K562 (cell line): ENCODE measurements around the gene DGCR8. TPM values are rescaled to one million over a fixed set of nuclear protein-coding genes. Genes with fewer than 3 reads are reported as not detected.
A peak's percentile ranks its signal among the peaks of the same experiment; 100 is the strongest.

Experiments used
- BRCA1 ChIP-seq, 2 experiments: fragments of 450-650 bp in 1 of 2; sonication (generic) in 1 of 2; formaldehyde crosslinking in 1 of 2; IDR thresholded peaks; 2 replicates each; pipeline versions ENCODE4 v1.5.0 to v1.6.1; 2017 to 2020; ENCODE audit warnings: mild to moderate bottlenecking in 1 of 2, missing genetic modification reagents in 1 of 2
- ESRRA ChIP-seq: fragments of 450-650 bp; IDR thresholded peaks from 2 replicates; pipeline ENCODE4 v1.6.1; 2014; ENCODE audit warnings: low read depth, mild to moderate bottlenecking, moderate library complexity, borderline replicate concordance
- ESRRB ChIP-seq: fragments of 250-450 bp; sonication (Bioruptor Pico); IDR thresholded peaks from 2 replicates; pipeline ENCODE4 v1.5.0; 2020; ENCODE audit warnings: mild to moderate bottlenecking, moderate library complexity, borderline replicate concordance
- FOS ChIP-seq: IDR thresholded peaks from 3 replicates; pipeline ENCODE4 v1.6.1; 2011; ENCODE audit not compliant: insufficient read length; ENCODE audit errors: extremely low read depth
- L3MBTL2 ChIP-seq: fragments of 450-650 bp; IDR thresholded peaks from 2 replicates; pipeline ENCODE4 v1.6.1; 2016; ENCODE audit warnings: mild to moderate bottlenecking, moderate library complexity
- MAZ ChIP-seq, 2 experiments: fragments of 450-650 bp in 1 of 2; sonication (generic) in 1 of 2; formaldehyde crosslinking; IDR thresholded peaks in 1 of 2; conservative IDR thresholded peaks in 1 of 2; 2 replicates each; pipeline versions ENCODE4 v1.4.0 to v1.5.0; 2020; ENCODE audit warnings: mild to moderate bottlenecking in 1 of 2, missing genetic modification reagents in 1 of 2
- NR1H2 ChIP-seq: sonication (generic); formaldehyde crosslinking; IDR thresholded peaks from 2 replicates; pipeline ENCODE4 v1.4.0; 2020; ENCODE audit warnings: mild to moderate bottlenecking, missing genetic modification reagents
- NRF1 ChIP-seq, 2 experiments: fragments of 450-650 bp; IDR thresholded peaks in 1 of 2; conservative IDR thresholded peaks in 1 of 2; 2 replicates each; pipeline ENCODE4 v1.6.1; 2014; ENCODE audit warnings: mild to moderate bottlenecking in 2 of 2
- RBBP5 ChIP-seq: fragments of 200-600 bp; sonication (generic); IDR thresholded peaks from 2 replicates; pipeline ENCODE4 v1.6.1; 2012; ENCODE audit warnings: borderline replicate concordance, mild to moderate bottlenecking, low read length, control low read depth, inconsistent platforms; ENCODE audit not compliant: insufficient read depth, poor library complexity, severe bottlenecking
- REST ChIP-seq, 2 experiments: fragments of 450-650 bp; formaldehyde crosslinking in 1 of 2; IDR thresholded peaks; 2 replicates each; pipeline versions ENCODE4 v1.4.0 to v1.6.1; 2014 to 2020; ENCODE audit warnings: mild to moderate bottlenecking in 2 of 2, borderline replicate concordance in 1 of 2, low read depth in 1 of 2
- SRSF7 ChIP-seq: fragments of 200-400 bp; formaldehyde crosslinking; optimal IDR thresholded peaks from 2 replicates; pipeline ENCODE3; 2017; ENCODE audit warnings: mild to moderate bottlenecking, low read depth, low read length
- THAP12 ChIP-seq: fragments of 250-450 bp; sonication (Bioruptor Pico); IDR thresholded peaks from 2 replicates; pipeline ENCODE4 v1.9.0; 2021; ENCODE audit warnings: mild to moderate bottlenecking, inconsistent platforms
- ZNF586 ChIP-seq: fragments of 450-650 bp; formaldehyde crosslinking; conservative IDR thresholded peaks from 2 replicates; pipeline ENCODE4 v1.4.0; 2020; ENCODE audit warnings: mild to moderate bottlenecking, moderate library complexity
- polyA plus RNA-seq, 8 experiments: library from polyadenylated mRNA; depleted of rRNA in 4 of 8; stranded (reverse) in 5 of 8; unstranded in 3 of 8; fragments of >200 nt; fragmentation: Nextera tagmentation in 2 of 8; fragmentation: Illumina TruSeq in 1 of 8; extraction: Ambion mirVana in 2 of 8; extraction: Trizol in 1 of 8; gene quantifications; 2 replicates each; pipeline versions ENCODE4 v1.2.1 to v1.2.3, GENCODE V29; 2011 to 2014; ENCODE audit warnings: inconsistent platforms in 1 of 8, missing spikeins in 1 of 8
- total RNA-seq, 7 experiments: library from RNA; depleted of rRNA in 6 of 7; stranded (reverse); fragments of >200 nt in 6 of 7; fragmentation: Illumina TruSeq in 2 of 7; extraction: Trizol in 2 of 7; gene quantifications; 2 replicates each; pipeline versions ENCODE4 v1.2.1 to v1.2.3, GENCODE V29; 2011 to 2021; ENCODE audit warnings: low replicate concordance in 1 of 7
- TF ChIP-seq, protein P1 (sequence below): fragments of 450-650 bp; IDR thresholded peaks from 2 replicates; pipeline ENCODE4 v1.7.1; 2018; ENCODE audit warnings: mild to moderate bottlenecking, low read depth; ENCODE audit not compliant: partially characterized antibody

The DGCR8 gene
- total and polyA plus RNA-seq, 9 of the 15 experiments (the other 6 are each of a cell fraction or from before 2014, with no cell fraction given) = 5.9 to 144 (median 80.1) TPM

DNA sequence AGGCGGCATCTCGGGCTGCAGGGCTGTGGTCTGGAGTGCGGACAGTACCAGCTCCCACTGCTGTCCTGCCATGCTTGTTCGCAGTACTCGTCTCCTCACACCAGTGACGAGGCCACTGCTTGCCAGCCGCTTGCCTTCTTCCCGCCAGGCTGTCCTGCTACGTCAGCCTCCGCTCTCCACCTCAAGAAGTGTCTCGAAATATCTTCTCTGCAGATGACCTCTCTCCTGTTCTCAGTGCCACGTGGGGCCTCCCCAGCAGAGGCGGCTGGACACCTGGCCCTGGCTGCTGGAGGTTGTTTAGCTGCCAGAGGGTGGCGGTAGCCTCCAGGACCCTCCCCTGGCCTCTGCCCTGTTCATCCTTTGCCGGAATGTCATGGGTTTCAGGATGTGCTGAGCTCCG is 73.9 kb downstream of the DGCR8 start (continued):
- no peak for TF ChIP-seq NR1H2 (CRISPR knock-in tag)
- TF ChIP-seq L3MBTL2 = peak; percentile 45; the same call in 1 of the 2 replicates
- no peak for TF ChIP-seq NRF1 (conservative IDR thresholded peaks at IDR 0.05 in 1 of 2, IDR thresholded peaks at IDR 0.05 in 1 of 2)
- TF ChIP-seq ZNF586 (CRISPR knock-in tag) = no peak
- TF ChIP-seq REST (IDR thresholded peaks at IDR 0.05; ENCODE audit: borderline replicate concordance) = peak; percentile 28; the same call in 1 of the 2 replicates
- TF ChIP-seq REST (CRISPR knock-in tag; IDR thresholded peaks at IDR 0.05; ENCODE audit: low read depth) = no peak
- TF ChIP-seq ESRRB (CRISPR knock-in tag) = no peak
- peak; percentile 85 for TF ChIP-seq THAP12 (CRISPR knock-in tag)
- no peak for TF ChIP-seq ESRRA
- TF ChIP-seq FOS = no peak
- TF ChIP-seq BRCA1 (IDR thresholded peaks at IDR 0.05) = no peak
- TF ChIP-seq BRCA1 (CRISPR knock-in tag; IDR thresholded peaks at IDR 0.05) = 0 out of 2 replicates have a peak, but pooled peaks have one; percentile 7
- TF ChIP-seq, protein P1, sequence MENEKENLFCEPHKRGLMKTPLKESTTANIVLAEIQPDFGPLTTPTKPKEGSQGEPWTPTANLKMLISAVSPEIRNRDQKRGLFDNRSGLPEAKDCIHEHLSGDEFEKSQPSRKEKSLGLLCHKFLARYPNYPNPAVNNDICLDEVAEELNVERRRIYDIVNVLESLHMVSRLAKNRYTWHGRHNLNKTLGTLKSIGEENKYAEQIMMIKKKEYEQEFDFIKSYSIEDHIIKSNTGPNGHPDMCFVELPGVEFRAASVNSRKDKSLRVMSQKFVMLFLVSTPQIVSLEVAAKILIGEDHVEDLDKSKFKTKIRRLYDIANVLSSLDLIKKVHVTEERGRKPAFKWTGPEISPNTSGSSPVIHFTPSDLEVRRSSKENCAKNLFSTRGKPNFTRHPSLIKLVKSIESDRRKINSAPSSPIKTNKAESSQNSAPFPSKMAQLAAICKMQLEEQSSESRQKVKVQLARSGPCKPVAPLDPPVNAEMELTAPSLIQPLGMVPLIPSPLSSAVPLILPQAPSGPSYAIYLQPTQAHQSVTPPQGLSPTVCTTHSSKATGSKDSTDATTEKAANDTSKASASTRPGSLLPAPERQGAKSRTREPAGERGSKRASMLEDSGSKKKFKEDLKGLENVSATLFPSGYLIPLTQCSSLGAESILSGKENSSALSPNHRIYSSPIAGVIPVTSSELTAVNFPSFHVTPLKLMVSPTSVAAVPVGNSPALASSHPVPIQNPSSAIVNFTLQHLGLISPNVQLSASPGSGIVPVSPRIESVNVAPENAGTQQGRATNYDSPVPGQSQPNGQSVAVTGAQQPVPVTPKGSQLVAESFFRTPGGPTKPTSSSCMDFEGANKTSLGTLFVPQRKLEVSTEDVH = no peak
- no peak for TF ChIP-seq SRSF7
- 0 out of 4 replicates have a peak, but pooled peaks of 1 of the 2 experiments have one; percentile 9 for TF ChIP-seq MAZ (CRISPR knock-in tag; conservative IDR thresholded peaks at IDR 0.05 in 1 of 2, IDR thresholded peaks at IDR 0.05 in 1 of 2)
- no peak for TF ChIP-seq RBBP5
